IPS-18c (cell line): ENCODE measurements around the gene CRABP2.

Source experiments
- H3K4me3 ChIP-seq: 2 replicates; pipeline ENCODE4 v1.7.0; 2013; ENCODE audit warnings: low read depth, mild to moderate bottlenecking, low read length, moderate library complexity; ENCODE audit not compliant: insufficient read depth
- H3K9me3 ChIP-seq: one replicate; pipeline ENCODE4 v1.6.1; 2013; ENCODE audit warnings: mild to moderate bottlenecking, low read length, moderate library complexity; ENCODE audit not compliant: control insufficient read depth, insufficient read depth

Gene CRABP2

GRCh38 chr1:156667968-156668709 is 37.2 kb downstream of the CRABP2 start:
- Histone ChIP-seq H3K9me3 (no peaks in the 10 kb centered on the region), H3K4me3 (no peak overlapping the region)

DNA sequence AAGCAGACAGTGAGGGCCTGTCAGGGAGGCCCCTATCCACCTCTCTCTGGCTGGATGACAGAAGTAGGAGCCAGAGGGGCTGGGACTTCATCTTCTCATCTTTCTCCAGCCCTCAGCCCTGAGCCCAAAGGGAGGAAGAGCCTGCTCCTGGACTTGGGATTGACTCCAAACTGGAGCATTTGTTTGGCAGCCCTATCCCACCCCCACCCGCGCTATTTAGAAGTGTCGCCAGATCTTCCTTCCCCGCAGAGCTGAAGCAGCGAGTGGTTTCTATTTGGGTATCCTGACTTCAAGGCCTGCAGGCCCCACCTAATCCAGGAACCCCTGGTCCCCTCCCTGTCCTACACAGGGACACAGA is 37.8 kb downstream of the CRABP2 start:
- H3K9me3 ChIP-seq = no peaks in the 10 kb centered on the region
- H3K4me3 ChIP-seq = no peak overlapping the region

DNA sequence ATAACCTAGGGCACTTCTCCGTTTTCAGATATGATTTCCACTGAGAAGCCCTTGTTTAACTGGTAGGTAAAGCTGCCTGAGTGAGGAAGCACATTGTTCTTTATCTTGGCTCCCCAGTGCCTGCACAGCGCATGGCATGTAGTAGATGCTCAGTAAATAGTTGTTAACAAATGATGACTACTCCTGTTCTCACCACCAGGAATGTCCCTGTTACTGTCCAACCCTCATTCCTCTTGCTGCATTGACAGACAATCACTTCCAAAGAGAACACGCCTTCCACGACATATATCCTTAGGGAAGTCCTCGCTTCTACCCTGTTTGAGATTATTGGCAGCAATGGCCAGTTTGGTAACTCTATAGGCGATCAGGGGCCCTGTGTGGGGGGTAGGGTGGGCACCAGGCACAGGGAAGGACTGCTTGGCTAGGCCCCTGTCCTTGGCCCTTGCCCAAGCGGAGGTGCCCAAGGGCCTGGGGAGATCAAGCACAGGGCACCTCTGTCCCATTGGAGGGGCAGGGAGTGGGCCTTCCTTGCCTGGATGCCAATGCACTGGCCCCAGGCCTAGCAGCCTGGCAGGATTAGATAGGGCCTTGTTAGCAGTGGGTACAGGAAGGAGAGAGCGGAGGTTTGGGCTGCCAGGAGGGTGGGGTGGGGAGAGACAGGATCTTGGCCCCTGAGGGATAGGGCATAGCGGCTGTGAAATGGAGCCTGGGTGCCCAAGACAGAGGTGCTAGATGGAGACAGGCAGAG is 38.3 kb downstream of the CRABP2 start:
- Histone ChIP-seq H3K4me3 (no peak overlapping the region), H3K9me3 (no peaks in the 10 kb centered on the region)

GRCh38 chr1:156665539-156665938 is 39.8 kb downstream of the CRABP2 start:
- H3K9me3 ChIP-seq = no peaks in the 10 kb centered on the region

GRCh38 chr1:156664767-156665411 is 40.5 kb downstream of the CRABP2 start:
- H3K4me3 ChIP-seq = no peak overlapping the region
- no peaks in the 10 kb centered on the region for H3K9me3 ChIP-seq

More at GRCh38 chr1:156665539-156665938, 39.8 kb downstream of the CRABP2 start:
- H3K4me3 ChIP-seq = no peak overlapping the region

- H3K4me3 ChIP-seq = no peak overlapping the region; the same call in 1 of the 2 replicates
These were observed 41.2 kb downstream of the CRABP2 start for GRCh38 chr1:156664046-156664766.

DNA sequence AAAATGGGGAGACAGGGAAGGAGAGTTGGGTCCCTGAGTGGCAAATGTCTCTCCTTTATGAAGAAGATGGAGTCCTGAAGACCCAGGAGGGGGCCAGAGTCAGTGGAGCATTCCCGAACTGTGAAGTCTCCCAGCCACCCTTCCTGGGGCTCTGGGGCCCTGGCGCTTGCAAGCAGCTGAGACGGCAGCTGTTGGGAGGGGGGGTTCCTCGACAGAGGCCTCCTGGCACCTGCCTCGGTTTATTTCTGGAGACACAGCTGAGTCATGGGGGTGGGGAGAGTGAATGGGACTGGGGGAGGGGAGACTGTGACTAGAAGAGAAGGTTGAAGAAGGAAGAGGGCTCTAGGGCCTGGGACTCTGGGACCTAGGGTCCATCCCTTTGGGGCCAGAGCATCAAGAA is 42.2 kb downstream of the CRABP2 start:
- H3K4me3 ChIP-seq = no peak overlapping the region
- no peaks in the 10 kb centered on the region for H3K9me3 ChIP-seq

More at GRCh38 chr1:156664046-156664766, 41.2 kb downstream of the CRABP2 start:
- H3K9me3 ChIP-seq = no peaks in the 10 kb centered on the region

DNA sequence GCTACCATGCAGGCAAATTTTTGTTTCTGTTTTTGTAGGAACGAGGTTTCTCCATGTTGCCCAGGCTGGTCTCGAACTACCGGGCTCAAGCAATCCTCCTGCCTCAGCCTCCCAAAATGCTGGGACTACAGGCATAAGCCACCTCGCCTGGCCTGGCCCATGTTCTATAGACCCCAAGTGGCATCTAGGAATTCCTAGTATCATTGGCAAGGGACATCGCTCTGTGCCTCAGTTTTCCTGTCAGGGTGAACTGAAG is 42.7 kb downstream of the CRABP2 start:
- H3K4me3 ChIP-seq = no peak overlapping the region

DNA sequence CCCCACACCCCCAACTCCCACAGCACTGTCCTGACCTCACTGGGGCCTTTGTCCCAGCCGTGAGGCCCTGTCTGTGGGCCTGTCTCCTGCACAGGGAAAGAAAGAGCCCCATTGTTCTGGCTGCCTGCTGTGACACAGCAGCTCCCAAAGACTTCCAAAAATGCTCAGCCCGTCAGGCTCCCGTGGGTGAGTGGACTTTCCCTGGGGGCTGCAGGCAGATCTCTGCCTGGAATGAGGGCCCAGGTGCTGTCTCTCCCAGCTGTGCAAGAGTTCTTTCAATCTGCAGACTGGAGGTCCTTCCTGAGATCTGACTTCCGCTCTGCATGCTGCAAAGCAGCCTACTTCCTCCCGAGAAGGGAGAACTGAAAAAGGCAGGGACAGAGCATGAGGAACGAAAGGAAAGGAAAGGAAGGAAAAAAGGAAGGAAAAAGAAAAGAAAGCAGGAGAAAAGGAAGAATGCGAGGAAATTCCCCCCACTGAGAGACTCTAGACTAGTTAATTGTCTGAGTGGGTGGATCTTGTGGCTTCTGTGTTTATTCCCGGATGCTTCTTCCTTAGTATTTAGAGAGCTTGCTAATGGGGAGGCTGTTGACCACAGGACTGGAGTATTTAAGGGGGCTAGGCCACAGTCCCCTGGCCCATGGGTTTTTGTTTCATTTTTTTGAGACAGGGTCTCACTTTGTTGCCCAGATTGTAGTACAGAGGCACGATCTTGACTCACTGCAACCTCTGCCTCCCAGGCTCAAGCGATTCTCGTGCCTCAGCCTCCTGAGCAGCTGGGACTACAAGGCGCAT is 43.2 kb downstream of the CRABP2 start:
- H3K4me3 ChIP-seq = no peak overlapping the region

More for the DNA sequence above, 42.7 kb downstream of the CRABP2 start:
- H3K9me3 ChIP-seq = no peaks in the 10 kb centered on the region

DNA sequence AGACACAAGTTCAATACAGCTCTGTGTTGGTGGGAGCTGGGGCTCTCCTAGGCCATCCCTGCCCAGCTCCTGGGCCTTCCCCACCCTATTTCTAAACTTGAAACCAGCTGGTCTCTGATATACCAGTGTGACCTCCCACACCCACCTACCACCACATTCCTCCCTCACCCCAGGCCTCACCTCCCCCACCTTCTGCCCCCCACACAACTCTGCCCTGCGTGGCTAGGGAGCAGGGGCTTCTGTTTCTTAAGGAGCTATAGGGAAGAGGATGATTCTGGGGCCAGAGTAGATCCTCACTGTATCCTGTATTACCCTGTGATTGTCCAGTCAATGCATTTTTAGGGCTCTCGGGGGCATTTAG is 44.7 kb downstream of the CRABP2 start:
- Histone ChIP-seq H3K9me3 (no peaks in the 10 kb centered on the region), H3K4me3 (no peak overlapping the region)

More for the DNA sequence above, 43.2 kb downstream of the CRABP2 start:
- no peaks in the 10 kb centered on the region for H3K9me3 ChIP-seq

DNA sequence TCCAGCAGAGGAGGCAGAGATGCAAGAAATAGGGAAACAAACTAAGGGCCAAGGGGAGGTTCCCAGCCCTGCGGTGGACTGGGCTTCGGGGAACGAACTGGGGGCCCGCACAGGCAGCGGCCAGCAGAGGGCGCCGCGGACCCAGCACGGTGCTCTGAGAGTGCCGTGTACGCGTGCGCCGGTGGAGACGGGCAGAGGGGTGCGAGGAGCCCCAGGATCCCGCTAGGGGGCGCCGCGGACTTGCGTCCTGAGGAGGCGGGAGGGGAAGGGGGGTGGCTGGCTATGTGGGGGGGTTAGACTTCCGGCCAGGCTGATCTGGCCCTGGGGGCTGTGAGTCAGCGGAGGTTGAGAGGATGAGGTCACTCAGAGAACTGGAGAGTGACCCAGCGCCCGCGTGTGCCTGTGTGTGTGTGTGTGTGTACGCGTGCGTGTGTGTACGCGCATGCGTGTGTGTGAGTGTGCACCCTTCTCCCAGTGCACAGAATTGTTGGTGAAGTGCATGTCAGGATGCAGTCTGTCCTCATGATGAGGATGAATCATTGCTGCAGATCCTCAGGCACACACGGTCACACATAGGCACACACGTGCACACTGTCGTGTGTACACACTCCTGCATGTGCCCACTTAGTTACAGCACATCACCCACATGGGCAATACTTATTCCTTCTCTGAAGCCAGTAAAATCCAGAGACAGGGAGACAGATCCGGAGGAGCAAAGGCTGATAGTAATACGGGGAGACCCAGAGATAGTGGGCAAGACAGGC is 45.2 kb downstream of the CRABP2 start:
- Histone ChIP-seq H3K9me3 (no peaks in the 10 kb centered on the region), H3K4me3 (no peak overlapping the region)

DNA sequence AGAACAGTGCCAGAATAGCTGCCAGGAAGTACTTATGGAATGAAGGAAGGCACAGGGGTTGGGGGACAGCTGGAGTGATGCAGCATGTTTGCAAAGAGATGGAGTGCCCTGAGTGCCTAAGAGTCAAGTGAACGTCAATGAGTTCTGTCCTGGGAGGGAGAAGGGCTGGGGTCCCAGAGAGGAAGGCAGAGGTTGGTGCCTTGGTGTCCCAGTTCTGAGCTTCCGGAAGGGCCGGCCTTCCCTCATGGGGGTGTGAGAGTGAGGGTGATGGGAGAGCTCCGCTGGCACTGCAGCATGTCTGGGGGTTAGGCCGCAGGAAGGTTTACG is 45.8 kb downstream of the CRABP2 start:
- no peaks in the 10 kb centered on the region for H3K9me3 ChIP-seq
- H3K4me3 ChIP-seq = no peak overlapping the region

- Histone ChIP-seq H3K9me3 (no peaks in the 10 kb centered on the region), H3K4me3 (no peak overlapping the region)
These were observed 46.3 kb downstream of the CRABP2 start for GRCh38 chr1:156658945-156659574.

DNA sequence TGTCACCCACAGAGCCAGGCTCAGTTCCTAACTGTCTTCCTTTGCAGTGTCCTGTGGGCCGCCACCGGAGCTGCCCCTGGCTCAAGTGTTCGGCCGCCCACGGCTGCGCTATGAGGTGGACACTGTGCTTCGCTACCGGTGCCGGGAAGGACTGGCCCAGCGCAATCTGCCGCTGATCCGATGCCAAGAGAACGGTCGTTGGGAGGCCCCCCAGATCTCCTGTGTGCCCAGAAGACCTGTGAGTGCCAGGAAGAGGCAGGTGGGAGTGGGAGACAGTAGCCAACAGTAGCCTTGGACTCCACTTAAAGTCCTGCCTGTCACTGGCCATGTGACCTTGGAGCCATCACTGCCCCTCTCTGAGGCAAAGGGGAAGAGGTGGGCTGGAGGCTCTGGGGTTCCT is 46.9 kb downstream of the CRABP2 start:
- Histone ChIP-seq H3K9me3 (no peaks in the 10 kb centered on the region), H3K4me3 (no peak overlapping the region)

GRCh38 chr1:156657741-156658319 is 47.6 kb downstream of the CRABP2 start:
- Histone ChIP-seq H3K4me3 (no peak overlapping the region; the same call in 1 of the 2 replicates), H3K9me3 (no peaks in the 10 kb centered on the region)
